SU-DHL-6 (cell line): ENCODE measurements around the gene RANGAP1.

Source experiments
- H2AFZ ChIP-seq: fragments of 200-600 bp; sonication (generic); 2 replicates; pipeline ENCODE4 v1.6.1; 2014; ENCODE audit warnings: low read depth, mild to moderate bottlenecking, moderate library complexity, mixed read lengths, antibody characterized with exemption, low read length; ENCODE audit not compliant: severe bottlenecking
- H3F3A ChIP-seq: fragments of 200-600 bp; shearing (Covaris generic); 2 replicates; pipeline ENCODE4 v1.6.0; 2016; ENCODE audit warnings: antibody characterized with exemption, mild to moderate bottlenecking; ENCODE audit not compliant: insufficient read depth
- H3K27ac ChIP-seq: fragments of 200-600 bp; sonication (generic); 2 replicates; pipeline ENCODE4 v1.5.1; 2016; ENCODE audit warnings: low read depth, mild to moderate bottlenecking, low read length, moderate library complexity, mixed read lengths
- H3K27me3 ChIP-seq: fragments of 200-600 bp; sonication (generic), shearing (Covaris generic); 2 replicates; pipeline ENCODE4 v1.6.0; 2014; ENCODE audit warnings: mild to moderate bottlenecking, low read length
- H3K36me3 ChIP-seq: fragments of 200-600 bp; sonication (generic); 2 replicates; pipeline ENCODE4 v1.6.1; 2014; ENCODE audit warnings: mild to moderate bottlenecking, low read length, mixed read lengths
- H3K4me2 ChIP-seq: fragments of 300-600, 200-600 bp; shearing (Covaris generic), sonication (generic); 2 replicates; pipeline ENCODE4 v1.6.0; 2014; ENCODE audit warnings: low read length, low read depth, mild to moderate bottlenecking; ENCODE audit not compliant: poor library complexity, severe bottlenecking
- H3K4me3 ChIP-seq: fragments of 200-600 bp; sonication (generic); 2 replicates; pipeline ENCODE4 v1.5.1; 2014; ENCODE audit warnings: antibody characterized with exemption, low read length, mild to moderate bottlenecking, mixed read lengths; ENCODE audit not compliant: insufficient read depth, poor library complexity, severe bottlenecking
- H3K79me2 ChIP-seq: fragments of 200-600 bp; sonication (generic); 2 replicates; pipeline ENCODE4 v1.6.1; 2014; ENCODE audit warnings: mild to moderate bottlenecking, low read length, moderate library complexity; ENCODE audit not compliant: insufficient read depth
- H3K9ac ChIP-seq: fragments of 200-600 bp; sonication (generic); 2 replicates; pipeline ENCODE4 v1.7.0; 2014; ENCODE audit warnings: mild to moderate bottlenecking, low read length
- H3K9me2 ChIP-seq: fragments of 200-600 bp; sonication (generic); replicated peaks from 2 replicates; pipeline ENCODE4 v1.6.1; 2014; ENCODE audit warnings: low read length; ENCODE audit not compliant: insufficient read depth
- H3K9me3 ChIP-seq: fragments of 200-600 bp; sonication (generic); 2 replicates; pipeline ENCODE4 v1.6.1; 2014; ENCODE audit warnings: low read length, mixed read lengths; ENCODE audit not compliant: insufficient read depth
- H4K20me1 ChIP-seq: fragments of 200-600 bp; sonication (generic); 2 replicates; pipeline ENCODE4 v1.6.1; 2014; ENCODE audit warnings: low read depth, mild to moderate bottlenecking, antibody characterized with exemption, low read length, moderate library complexity, mixed read lengths
- CTCF ChIP-seq: fragments of 200-600 bp; sonication (generic); IDR thresholded peaks from one replicate; pipeline ENCODE4 v1.5.1; 2017; ENCODE audit warnings: antibody characterized with exemption, mild to moderate bottlenecking, low read length, moderate library complexity; ENCODE audit not compliant: insufficient read depth, poor library complexity, severe bottlenecking
- EZH2phosphoT487 ChIP-seq: fragments of 200-600 bp; sonication (generic), shearing (Covaris generic); conservative IDR thresholded peaks from 2 replicates; pipeline ENCODE4 v1.6.1; 2018; ENCODE audit warnings: mild to moderate bottlenecking, antibody characterized with exemption, low read length, moderate library complexity, mixed read lengths

RANGAP1 gene

GRCh38 chr22:41285820-41286638, at the start of gene RANGAP1:
RANGAP1 (minus strand) TSS chr22:41286187; CDS start chr22:41281044, 5,143 bp downstream.
- Histone ChIP-seq H3K9me3 (no peaks in the 10 kb centered on the region), H3K27ac (peak within 1 kb of the TSS; percentile 80), H3K36me3 (no peaks in the 10 kb centered on the region), H3K9ac (peak within 1 kb of the TSS; percentile 91), H3K27me3 (no peaks in the 10 kb centered on the region), H2AFZ (peak within 1 kb of the TSS; percentile 80), H3K4me2 (peak within 1 kb of the TSS; percentile 89), H3F3A (0 out of 2 replicates have a peak, but pooled peaks cover 4% of the 10 kb centered on the region), H3K9me2 (no peaks in the 10 kb centered on the region), H4K20me1 (no peaks in the 10 kb centered on the region; the same call in 1 of the 2 replicates), H3K4me3 (peak within 1 kb of the TSS; percentile 91), H3K79me2 (peaks cover 40% of the 10 kb centered on the region)
- TF ChIP-seq EZH2phosphoT487 (no peak), CTCF (no peak)

GRCh38 chr22:41334951-41335635, 49.1 kb upstream of the RANGAP1 start:
- H3K79me2 ChIP-seq = no peaks in the 10 kb centered on the region
- H3K9me2 ChIP-seq = no peaks in the 10 kb centered on the region
- no peaks in the 10 kb centered on the region for H4K20me1 ChIP-seq
- no peaks in the 10 kb centered on the region for H3K9me3 ChIP-seq
- H3K27me3 ChIP-seq = no peaks in the 10 kb centered on the region
- H3K4me2 ChIP-seq = no peak overlapping the region
- H3K27ac ChIP-seq = no peak overlapping the region
- H3K4me3 ChIP-seq = no peak overlapping the region
- H3F3A ChIP-seq = no peaks in the 10 kb centered on the region
- H3K36me3 ChIP-seq = no peaks in the 10 kb centered on the region
- H3K9ac ChIP-seq = no peak overlapping the region
- no peak overlapping the region for H2AFZ ChIP-seq
- TF ChIP-seq CTCF (no peak), EZH2phosphoT487 (no peak)

GRCh38 chr22:41334215-41334614, 48.2 kb upstream of the RANGAP1 start:
- Histone ChIP-seq H3K4me3 (no peak overlapping the region), H3F3A (no peaks in the 10 kb centered on the region), H3K9ac (no peak overlapping the region), H3K9me2 (no peaks in the 10 kb centered on the region), H3K9me3 (no peaks in the 10 kb centered on the region), H2AFZ (no peak overlapping the region), H3K27ac (no peak overlapping the region), H4K20me1 (no peaks in the 10 kb centered on the region), H3K79me2 (no peaks in the 10 kb centered on the region), H3K36me3 (no peaks in the 10 kb centered on the region), H3K27me3 (no peaks in the 10 kb centered on the region), H3K4me2 (no peak overlapping the region)
- TF ChIP-seq CTCF (no peak), EZH2phosphoT487 (no peak)
